Activated naive CD4-positive, alpha-beta T cell (primary cell): ENCODE measurements around the gene FTO.

Experiments used
- DNase-seq, 4 experiments: peaks; one replicate each; lab custom pipeline; 2025; lab: John Stamatoyannopoulos, UW

The FTO gene

GRCh38 chr16:54086791-54087190 is 382.8 kb downstream of the FTO start:
- DNase-seq: no peak

GRCh38 chr16:54090602-54091001 is 386.6 kb downstream of the FTO start:
- no peak for DNase-seq

GRCh38 chr16:54093281-54093680 is 389.3 kb downstream of the FTO start:
- DNase-seq: no peak

GRCh38 chr16:54094641-54095040 is 390.7 kb downstream of the FTO start:
- no peak for DNase-seq

- no peak for DNase-seq
These were observed 392.7 kb downstream of the FTO start for GRCh38 chr16:54096607-54097006.

- DNase-seq: no peak
These were observed 393.8 kb downstream of the FTO start for GRCh38 chr16:54097774-54098173.

GRCh38 chr16:54098247-54098646 is 394.3 kb downstream of the FTO start:
- DNase-seq: no peak

GRCh38 chr16:54099627-54100026 is 395.7 kb downstream of the FTO start:
- DNase-seq: no peak

- no peak for DNase-seq
These were observed 399.2 kb downstream of the FTO start for GRCh38 chr16:54102888-54103866.

- DNase-seq: no peak
These were observed 402.1 kb downstream of the FTO start for GRCh38 chr16:54106057-54106456.

GRCh38 chr16:54107583-54108202 is 403.7 kb downstream of the FTO start:
- DNase-seq: no peak

GRCh38 chr16:54110016-54110981 is 406.3 kb downstream of the FTO start:
- DNase-seq: no peak

GRCh38 chr16:54112451-54113206 is 408.7 kb downstream of the FTO start:
- no peak for DNase-seq

- DNase-seq: no peak
These were observed 411.6 kb downstream of the FTO start for GRCh38 chr16:54115558-54115957.

GRCh38 chr16:54116124-54116655 is 412.2 kb downstream of the FTO start:
- no peak for DNase-seq

GRCh38 chr16:54118846-54119245 is 414.9 kb downstream of the FTO start:
- DNase-seq: no peak

GRCh38 chr16:54120846-54121480 is 417.0 kb downstream of the FTO start:
- no peak for DNase-seq

GRCh38 chr16:54121539-54122295 is 417.8 kb downstream of the FTO start:
- DNase-seq: no peak

GRCh38 chr16:54123766-54124165 is 419.8 kb downstream of the FTO start:
- no peak for DNase-seq
